MM.1S (cell line): ENCODE data around the gene HNRNPC.

ENCODE experiments used
- DNase-seq: peaks from one replicate; pipeline ENCODE4 v3.0.0-alpha.2; 2015
- H2AFZ ChIP-seq: fragments of 300-600 bp; sonication (generic); 2 replicates; pipeline ENCODE4 v1.6.0; 2016; ENCODE audit warnings: antibody characterized with exemption, low read length
- H3F3A ChIP-seq: fragments of 300-600 bp; sonication (generic); 2 replicates; pipeline ENCODE4 v1.6.1; 2016; ENCODE audit warnings: mild to moderate bottlenecking, antibody characterized with exemption, low read length, moderate library complexity, mixed read lengths; ENCODE audit not compliant: insufficient read depth
- H3K27ac ChIP-seq: fragments of 300-600 bp; sonication (generic); 2 replicates; pipeline ENCODE4 v1.5.1; 2016; ENCODE audit warnings: mild to moderate bottlenecking, low read length
- H3K27me3 ChIP-seq: fragments of 300-600 bp; sonication (generic); replicated peaks from 2 replicates; pipeline ENCODE4 v1.6.0; 2016; ENCODE audit warnings: low read length; ENCODE audit not compliant: insufficient read depth
- H3K36me3 ChIP-seq: fragments of 300-600 bp; sonication (generic); replicated peaks from 2 replicates; pipeline ENCODE4 v1.6.1; 2016; ENCODE audit warnings: mild to moderate bottlenecking, low read length, mixed read lengths; ENCODE audit not compliant: insufficient read depth
- H3K4me1 ChIP-seq: fragments of 300-600 bp; sonication (generic); 2 replicates; pipeline ENCODE4 v1.6.1; 2016; ENCODE audit warnings: low read length, mixed read lengths
- H3K4me2 ChIP-seq: fragments of 300-600 bp; sonication (generic); 2 replicates; pipeline ENCODE4 v1.6.0; 2016; ENCODE audit warnings: low read depth, low read length
- H3K4me3 ChIP-seq: fragments of 300-600 bp; sonication (generic); 2 replicates; pipeline ENCODE4 v1.5.1; 2016; ENCODE audit warnings: low read length, mixed read lengths
- H3K79me2 ChIP-seq: fragments of 300-600 bp; sonication (generic); 2 replicates; pipeline ENCODE4 v1.6.1; 2016; ENCODE audit warnings: mixed run types, low read length, mixed read lengths
- H3K9ac ChIP-seq: fragments of 300-600 bp; sonication (generic); 2 replicates; pipeline ENCODE4 v1.6.1; 2016; ENCODE audit warnings: low read length, mixed read lengths
- H3K9me2 ChIP-seq: fragments of 300-600 bp; sonication (generic); replicated peaks from 2 replicates; pipeline ENCODE4 v1.6.1; 2016; ENCODE audit warnings: mild to moderate bottlenecking, low read length, mixed read lengths; ENCODE audit not compliant: insufficient read depth
- H3K9me3 ChIP-seq: fragments of 300-600 bp; sonication (generic); replicated peaks from 2 replicates; pipeline ENCODE4 v1.6.1; 2016; ENCODE audit warnings: mild to moderate bottlenecking, low read length, mixed read lengths; ENCODE audit not compliant: insufficient read depth
- H4K20me1 ChIP-seq: fragments of 300-600 bp; sonication (generic); 2 replicates; pipeline ENCODE4 v1.6.1; 2016; ENCODE audit warnings: mild to moderate bottlenecking, low read length, moderate library complexity, mixed read lengths; ENCODE audit not compliant: insufficient read depth
- EZH2 ChIP-seq: fragments of 300-600 bp; sonication (generic); optimal IDR thresholded peaks from 2 replicates; pipeline ENCODE3; 2017; ENCODE audit warnings: low read depth, mild to moderate bottlenecking, antibody characterized with exemption, low read length, mixed read lengths
- EZH2phosphoT487 ChIP-seq: fragments of 300-600 bp; sonication (generic); IDR thresholded peaks from 2 replicates; pipeline ENCODE4 v1.6.1; 2018; ENCODE audit warnings: antibody characterized with exemption, low read length
- TF ChIP-seq, protein P1 (sequence below): fragments of 300-600 bp; sonication (generic); IDR thresholded peaks from 2 replicates; pipeline ENCODE4 v1.5.1; 2016; ENCODE audit warnings: antibody characterized with exemption, low read length, mixed read lengths

Gene HNRNPC

DNA sequence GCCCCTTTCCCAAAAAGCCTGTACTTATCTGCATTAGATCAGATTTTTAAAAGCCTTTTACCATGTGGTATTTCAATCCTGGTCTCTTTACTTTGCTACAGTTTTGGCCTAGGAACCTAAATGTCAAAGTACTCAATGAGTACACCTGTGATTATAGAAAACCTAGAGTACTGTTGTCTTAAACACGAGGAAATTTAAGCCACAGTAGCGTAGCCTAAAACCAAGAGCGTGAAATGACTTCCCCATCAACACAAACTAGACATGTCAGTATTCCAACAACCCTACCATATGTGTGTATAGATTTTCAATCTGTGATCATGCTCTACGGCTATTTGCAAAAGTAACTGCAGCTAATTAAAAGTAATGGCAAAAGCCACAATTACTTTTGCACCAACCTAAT, 60.7 kb downstream of the HNRNPC start:
- Histone ChIP-seq H3K9me2 (no peaks in the 10 kb centered on the region), H2AFZ (no peak overlapping the region), H3K27me3 (no peaks in the 10 kb centered on the region), H3K4me3 (no peak overlapping the region), H3K4me2 (no peak overlapping the region), H3K27ac (no peak overlapping the region), H3K36me3 (peaks cover 8% of the 10 kb centered on the region), H4K20me1 (peaks cover 3% of the 10 kb centered on the region; the same call in 1 of the 2 replicates), H3F3A (peaks cover 5% of the 10 kb centered on the region), H3K4me1 (no peaks in the 10 kb centered on the region), H3K79me2 (peaks cover 22% of the 10 kb centered on the region), H3K9me3 (no peaks in the 10 kb centered on the region), H3K9ac (no peak overlapping the region)
- TF ChIP-seq EZH2 (no peak), EZH2phosphoT487 (no peak)
- TF ChIP-seq, protein P1, sequence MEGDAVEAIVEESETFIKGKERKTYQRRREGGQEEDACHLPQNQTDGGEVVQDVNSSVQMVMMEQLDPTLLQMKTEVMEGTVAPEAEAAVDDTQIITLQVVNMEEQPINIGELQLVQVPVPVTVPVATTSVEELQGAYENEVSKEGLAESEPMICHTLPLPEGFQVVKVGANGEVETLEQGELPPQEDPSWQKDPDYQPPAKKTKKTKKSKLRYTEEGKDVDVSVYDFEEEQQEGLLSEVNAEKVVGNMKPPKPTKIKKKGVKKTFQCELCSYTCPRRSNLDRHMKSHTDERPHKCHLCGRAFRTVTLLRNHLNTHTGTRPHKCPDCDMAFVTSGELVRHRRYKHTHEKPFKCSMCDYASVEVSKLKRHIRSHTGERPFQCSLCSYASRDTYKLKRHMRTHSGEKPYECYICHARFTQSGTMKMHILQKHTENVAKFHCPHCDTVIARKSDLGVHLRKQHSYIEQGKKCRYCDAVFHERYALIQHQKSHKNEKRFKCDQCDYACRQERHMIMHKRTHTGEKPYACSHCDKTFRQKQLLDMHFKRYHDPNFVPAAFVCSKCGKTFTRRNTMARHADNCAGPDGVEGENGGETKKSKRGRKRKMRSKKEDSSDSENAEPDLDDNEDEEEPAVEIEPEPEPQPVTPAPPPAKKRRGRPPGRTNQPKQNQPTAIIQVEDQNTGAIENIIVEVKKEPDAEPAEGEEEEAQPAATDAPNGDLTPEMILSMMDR: no peak
- DNase-seq: no peak

DNA sequence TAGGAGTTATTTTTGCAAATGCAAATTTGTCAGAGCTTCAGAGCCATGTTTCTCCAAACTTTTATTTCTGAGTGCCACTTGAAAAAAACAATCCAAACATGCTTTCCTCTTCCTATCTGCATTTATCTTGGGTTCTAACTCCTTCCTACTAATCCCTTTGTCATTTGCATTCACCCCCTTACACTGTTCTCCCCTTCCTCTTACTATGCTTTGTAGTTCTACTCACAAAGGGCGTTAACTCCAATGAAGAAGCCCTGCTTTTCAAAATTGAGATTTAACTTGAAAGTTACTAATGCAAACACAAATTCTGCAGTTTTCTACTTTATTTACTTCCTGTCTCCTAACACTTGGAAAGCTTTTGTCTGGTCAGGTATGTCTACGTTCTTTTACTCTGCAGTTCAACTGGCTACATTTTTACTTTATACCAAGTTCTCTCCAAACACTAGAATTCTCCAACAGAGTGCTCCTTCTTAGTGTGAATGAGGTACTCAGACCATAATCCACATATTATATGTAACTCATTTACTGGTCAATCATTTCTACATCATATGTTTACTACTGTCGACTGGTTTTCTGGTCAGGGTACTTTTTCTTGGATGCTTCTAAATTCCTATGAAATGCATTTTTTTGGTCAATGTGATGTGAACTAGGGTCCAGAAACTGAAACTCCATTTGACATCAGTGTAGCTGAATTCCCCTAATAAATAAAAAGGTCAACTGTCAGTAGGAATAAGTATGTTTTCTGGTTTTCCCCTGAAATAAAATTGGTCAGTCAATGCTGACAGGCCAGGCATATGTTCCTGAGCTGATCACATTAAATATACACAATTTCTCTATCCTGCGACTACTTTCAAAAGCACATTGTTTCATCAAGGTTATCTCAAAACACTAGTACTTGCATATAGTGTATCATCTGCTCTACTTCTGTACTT, 62.2 kb downstream of the HNRNPC start:
- TF ChIP-seq EZH2: no peak
- TF ChIP-seq, protein P1: no peak
- TF ChIP-seq EZH2phosphoT487: no peak
- 0 out of 2 replicates have a peak, but pooled peaks cover 3% of the 10 kb centered on the region for H4K20me1 ChIP-seq
- H3K4me1 ChIP-seq: no peaks in the 10 kb centered on the region
- no peaks in the 10 kb centered on the region for H3K9me3 ChIP-seq
- no peak overlapping the region for H3K4me3 ChIP-seq
- H3F3A ChIP-seq: peaks cover 11% of the 10 kb centered on the region
- DNase-seq: no peak
- no peak overlapping the region for H3K4me2 ChIP-seq
- H2AFZ ChIP-seq: no peak overlapping the region
- H3K27ac ChIP-seq: no peak overlapping the region
- peaks cover 9% of the 10 kb centered on the region for H3K79me2 ChIP-seq
- no peaks in the 10 kb centered on the region for H3K27me3 ChIP-seq
- H3K36me3 ChIP-seq: peaks cover 6% of the 10 kb centered on the region
- no peaks in the 10 kb centered on the region for H3K9me2 ChIP-seq
- no peak overlapping the region for H3K9ac ChIP-seq

DNA sequence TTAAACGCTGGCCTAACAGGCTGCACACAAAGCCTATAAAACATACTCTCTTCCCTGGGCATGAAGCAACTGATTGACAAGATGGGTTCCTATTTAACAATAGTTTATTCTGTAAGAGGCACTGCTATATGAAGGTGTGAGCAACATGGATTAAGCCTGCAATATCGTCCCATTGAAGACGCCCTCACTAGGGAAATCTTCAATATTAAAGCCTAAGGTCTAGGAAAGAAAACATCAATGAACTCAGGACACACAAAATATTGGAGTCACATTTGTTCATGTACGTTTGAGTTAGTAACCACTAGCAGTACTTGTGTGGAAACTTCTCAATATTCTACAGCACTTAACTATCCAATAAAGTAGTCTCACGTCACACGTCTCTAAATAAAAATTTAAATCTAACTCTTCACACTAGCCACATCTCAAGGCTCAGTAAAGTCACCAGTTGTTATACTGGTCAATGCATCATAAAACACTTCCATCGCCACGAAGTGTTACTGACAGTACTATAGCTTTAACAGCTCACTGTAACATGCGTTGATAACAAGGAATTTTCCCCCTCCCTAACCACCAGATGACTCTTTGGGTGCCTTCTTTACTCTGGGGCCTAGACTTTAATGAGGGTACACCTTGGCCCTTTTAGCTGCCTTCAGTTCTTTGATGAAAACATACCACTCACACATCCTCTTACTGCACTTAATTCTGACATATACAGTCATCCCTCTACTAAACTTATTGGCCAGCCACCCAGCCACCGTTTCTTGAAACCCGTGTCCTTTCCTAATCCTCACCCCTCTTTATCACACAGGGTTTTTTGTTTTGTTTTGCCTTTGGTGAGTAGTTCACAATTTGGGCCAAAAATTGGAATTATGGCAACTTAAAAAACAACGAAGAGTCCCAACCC, 63.3 kb downstream of the HNRNPC start:
- Histone ChIP-seq H3K4me1 (no peaks in the 10 kb centered on the region), H4K20me1 (0 out of 2 replicates have a peak, but pooled peaks cover 3% of the 10 kb centered on the region), H3K9ac (no peak overlapping the region), H3F3A (peaks cover 17% of the 10 kb centered on the region), H3K79me2 (0 out of 2 replicates have a peak, but pooled peaks cover 4% of the 10 kb centered on the region), H3K4me3 (no peak overlapping the region), H3K9me3 (no peaks in the 10 kb centered on the region), H2AFZ (no peak overlapping the region), H3K27me3 (no peaks in the 10 kb centered on the region), H3K9me2 (no peaks in the 10 kb centered on the region), H3K27ac (no peak overlapping the region), H3K4me2 (no peak overlapping the region), H3K36me3 (peaks cover 4% of the 10 kb centered on the region)
- TF ChIP-seq, protein P1: no peak
- TF ChIP-seq EZH2phosphoT487 (no peak), EZH2 (no peak)
- no peak for DNase-seq
